ENCODE data around the gene GMDS.

The GMDS gene

GRCh38 chr6:2085657-2086056 lies 159.7 kb downstream of the GMDS start:
- DNase-seq, result no peak

DNA sequence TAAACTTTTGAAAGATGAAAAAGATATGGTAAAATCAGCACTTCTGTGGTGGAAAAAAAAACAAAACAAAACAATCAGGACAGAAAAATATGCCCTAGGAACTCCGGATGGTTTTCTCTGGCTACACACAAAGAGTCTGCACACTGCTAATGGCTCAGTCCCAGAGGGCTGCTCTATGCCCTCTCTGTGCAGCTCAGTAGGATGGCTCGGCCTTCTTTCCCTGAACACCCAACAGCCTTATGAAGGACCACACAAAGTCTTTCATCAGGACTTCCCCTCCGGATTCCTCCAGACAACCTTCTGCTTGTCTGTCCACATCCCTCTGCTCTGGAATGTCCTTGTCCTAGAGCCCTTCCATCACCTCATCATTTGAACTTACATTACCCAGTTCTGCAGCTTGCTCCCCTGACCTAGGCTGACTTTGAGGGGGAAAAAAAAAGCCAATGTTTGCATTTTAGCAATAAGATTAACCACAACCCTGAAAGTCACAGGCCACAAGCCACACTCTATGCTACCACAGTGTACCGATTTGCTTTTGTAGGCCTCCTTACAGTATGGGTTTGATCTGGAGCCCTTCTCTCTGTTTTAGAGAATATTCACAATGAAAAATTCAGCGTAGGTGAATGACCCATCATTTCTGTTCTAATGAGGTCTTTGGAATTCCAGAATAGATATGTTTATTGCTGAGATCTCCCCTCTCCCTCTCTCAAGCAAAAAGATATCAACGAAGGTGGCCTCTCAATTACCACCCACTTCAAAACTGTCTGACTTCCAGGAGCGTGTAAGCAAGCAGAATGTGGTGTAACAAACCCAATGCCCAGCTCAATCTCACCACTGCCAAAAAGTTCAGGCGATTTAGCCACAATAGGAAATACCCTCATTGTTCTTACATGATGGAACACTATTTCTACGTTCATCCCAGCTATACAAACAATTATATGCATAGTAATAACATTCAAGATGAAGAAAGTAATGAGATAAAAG lies 164.0 kb downstream of the GMDS start:
- DNase-seq, result peak in 1 of 5 experiments; percentile 85

DNA sequence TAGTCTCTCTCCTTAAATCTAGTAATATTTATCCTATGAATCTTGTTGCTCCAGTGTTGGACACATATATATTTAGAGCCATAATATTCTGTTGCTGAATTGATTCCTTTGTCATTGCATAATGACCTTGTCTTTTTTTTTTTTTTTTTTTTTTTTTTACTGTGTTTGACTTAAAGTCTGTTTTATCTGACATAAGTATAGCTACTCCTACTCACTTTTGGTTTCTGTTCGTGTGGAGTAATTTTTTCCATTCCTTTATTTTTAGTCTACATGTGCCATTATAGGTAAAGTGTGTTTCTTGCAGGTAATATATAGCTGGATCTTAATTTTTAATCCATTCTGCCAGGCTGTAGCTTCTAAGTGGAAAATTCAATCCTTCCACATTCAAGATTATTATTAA lies 166.5 kb downstream of the GMDS start:
- DNase-seq, result no peak

DNA sequence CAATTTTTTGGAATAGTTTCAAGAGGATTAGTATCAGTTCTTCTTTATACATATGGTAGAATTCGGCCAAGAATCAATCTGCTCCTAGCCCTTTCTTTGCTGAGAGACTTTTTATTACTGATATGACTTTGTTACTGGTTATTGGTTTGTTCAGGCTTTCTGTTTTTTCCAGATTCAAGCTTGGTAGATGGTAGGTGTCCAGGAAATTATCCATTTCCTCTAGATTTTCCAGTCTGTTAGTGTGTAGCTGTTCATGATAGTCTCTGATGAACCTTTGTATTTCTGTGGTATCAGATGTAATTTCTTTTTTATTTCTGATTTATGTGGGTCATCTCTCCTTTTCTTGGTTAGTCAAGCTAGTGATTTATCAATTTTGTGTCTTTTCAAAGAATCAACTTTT lies 167.6 kb downstream of the GMDS start:
- no peak for DNase-seq

- no peak for DNase-seq
Observed at GRCh38 chr6:2073476-2073875, 171.9 kb downstream of the GMDS start.

GRCh38 chr6:2072453-2072852 lies 173.0 kb downstream of the GMDS start:
- no peak for DNase-seq

DNA sequence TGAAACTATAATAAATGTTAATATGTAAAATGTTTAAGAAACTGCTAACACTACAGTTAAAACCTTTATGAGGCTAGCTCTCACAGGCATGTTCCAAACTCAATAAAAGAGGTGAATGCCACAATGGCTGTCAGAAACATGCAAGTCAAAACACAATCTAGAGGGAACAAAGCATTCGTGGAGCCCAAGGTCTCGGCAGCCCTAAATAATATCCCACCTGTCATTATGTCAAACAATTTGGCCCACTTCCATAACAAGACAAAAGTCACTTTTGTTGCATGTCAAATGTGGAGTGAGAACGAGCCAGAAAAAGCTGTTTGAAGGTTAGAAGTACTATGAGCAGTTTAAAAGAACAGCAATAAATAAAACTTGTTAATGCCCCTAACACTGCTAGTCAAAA lies 181.9 kb downstream of the GMDS start:
- no peak for DNase-seq

DNA sequence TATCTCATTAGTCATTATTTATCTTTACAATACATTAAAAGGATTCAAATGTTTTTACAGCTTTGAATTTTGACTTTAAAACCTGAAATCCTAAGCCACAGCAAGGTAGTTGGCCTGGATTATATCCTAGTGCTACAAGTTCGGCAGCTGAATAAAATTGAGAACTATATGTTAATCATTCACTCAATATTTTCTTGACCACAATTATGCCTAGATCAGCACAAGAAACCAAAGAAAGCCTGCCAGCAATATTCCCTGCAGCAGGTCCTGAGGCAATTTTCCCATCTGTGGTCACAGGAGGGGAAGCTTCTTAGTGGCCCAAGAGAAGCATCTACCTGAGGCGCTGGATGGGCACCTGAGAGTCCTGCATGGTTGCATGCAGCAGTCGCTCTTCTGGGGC lies 183.5 kb downstream of the GMDS start:
- no peak for DNase-seq

- DNase-seq, result no peak
Observed at GRCh38 chr6:2055911-2056310, 189.5 kb downstream of the GMDS start.

DNA sequence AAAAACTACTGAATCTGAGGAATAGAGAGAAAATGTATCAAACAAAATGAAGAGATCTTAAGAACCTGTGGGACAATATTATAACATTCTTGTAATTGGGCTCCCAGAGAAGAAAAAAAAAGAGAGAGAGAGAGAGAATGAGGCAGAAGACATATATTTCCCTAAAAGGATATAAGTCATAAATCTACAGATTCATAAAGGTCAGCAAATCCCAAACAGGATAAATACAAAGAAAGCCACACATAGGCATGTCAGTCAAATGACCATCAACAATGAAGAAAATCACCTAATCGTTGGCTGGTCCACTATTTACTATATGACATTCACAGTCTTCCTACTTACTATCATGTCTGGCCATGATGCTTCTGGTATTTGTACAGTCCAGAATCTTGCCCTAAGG lies 190.3 kb downstream of the GMDS start:
- no peak for DNase-seq

- no peak for DNase-seq
Observed at GRCh38 chr6:2054516-2055067, 190.8 kb downstream of the GMDS start.

DNA sequence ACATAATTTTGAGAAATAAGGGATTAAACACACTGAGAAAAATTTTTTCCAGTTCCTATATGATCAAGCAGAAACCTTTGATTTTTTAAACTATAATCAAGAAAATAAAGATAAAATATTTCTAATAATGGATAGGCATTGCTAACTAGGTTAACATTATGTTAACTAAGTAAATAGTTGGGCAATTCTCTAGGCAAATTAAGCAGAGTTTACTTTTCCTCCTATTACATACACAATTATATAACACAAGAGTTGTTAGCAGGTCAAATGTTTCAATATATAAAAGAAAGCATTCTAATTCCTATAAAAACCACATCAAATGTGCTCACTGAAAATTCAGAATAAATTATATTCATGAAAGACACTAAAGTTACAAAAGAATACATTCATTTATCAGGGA lies 191.7 kb downstream of the GMDS start:
- DNase-seq, result no peak

- no peak for DNase-seq
Observed at GRCh38 chr6:2047855-2048254, 197.6 kb downstream of the GMDS start.

DNA sequence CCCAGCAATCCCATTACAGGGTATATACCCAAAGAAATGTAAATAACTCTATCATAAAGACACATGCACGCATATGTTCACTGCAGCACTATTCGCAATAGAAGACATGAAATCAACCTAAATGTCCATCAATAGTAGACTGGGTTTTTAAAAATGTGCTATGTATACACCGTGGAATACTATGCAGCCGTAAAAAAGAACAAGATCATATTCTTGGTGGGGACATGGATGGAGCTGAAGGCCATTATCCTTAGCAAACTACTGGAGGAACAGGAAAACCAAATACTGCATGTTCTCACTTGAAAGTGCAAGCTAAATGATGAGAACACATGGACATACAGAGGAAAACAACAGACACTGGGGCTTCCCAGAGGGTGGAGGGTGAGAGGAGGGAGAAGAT lies 201.2 kb downstream of the GMDS start:
- DNase-seq, result no peak

DNA sequence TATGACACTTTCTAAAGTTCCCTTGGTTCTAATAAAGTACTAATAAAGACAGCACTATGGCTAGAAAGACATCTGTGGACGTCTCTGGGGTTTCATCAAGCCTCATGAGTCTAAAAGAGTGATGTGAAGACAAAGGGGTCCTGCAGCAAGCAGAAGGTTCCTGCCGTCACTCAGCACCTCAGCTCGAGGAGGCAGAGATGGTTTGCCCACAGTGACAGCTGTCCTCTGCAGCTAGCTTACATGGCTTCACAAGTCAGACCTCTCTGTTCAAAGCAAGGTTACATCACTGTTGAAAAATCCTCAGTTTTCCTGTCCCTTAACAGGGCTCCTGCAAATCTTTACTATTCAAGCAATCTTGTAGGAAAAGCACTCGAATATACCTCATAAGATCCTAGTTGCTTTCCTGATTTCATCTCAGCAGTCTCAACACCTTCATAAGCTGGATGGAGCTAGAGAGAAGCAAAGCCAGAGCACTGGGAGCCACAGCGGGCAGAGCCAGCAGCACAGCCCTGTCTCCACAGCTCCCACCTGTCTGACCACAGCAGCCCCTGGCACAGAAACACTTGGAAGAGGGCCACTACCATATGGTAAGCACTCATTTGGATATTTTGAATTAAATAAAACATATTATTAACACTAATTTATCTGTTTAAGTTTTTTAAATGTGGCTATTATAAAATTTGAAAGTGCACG lies 202.3 kb downstream of the GMDS start:
- DNase-seq, result no peak

DNA sequence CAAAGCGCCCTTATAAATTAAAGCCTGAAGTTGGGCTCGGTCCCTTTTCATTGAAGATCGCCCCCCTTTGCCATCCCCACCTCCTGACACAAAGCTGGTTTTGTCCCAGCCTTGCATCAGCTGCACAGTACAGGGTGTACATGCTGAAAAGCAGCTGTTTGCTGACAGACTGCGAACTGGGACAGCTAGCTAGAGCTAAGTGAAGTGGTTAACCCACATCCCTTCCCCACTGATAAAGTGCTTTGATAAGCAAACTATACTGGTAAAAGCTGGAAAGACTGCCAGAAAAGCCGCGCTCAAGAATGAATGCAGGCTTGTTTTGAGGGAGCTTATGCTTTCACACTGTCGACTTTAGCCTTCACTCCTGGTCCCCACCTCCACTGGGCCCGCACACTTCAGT lies 207.3 kb downstream of the GMDS start:
- peak in 2 of 5 experiments; percentile 12 to 94 for DNase-seq

DNA sequence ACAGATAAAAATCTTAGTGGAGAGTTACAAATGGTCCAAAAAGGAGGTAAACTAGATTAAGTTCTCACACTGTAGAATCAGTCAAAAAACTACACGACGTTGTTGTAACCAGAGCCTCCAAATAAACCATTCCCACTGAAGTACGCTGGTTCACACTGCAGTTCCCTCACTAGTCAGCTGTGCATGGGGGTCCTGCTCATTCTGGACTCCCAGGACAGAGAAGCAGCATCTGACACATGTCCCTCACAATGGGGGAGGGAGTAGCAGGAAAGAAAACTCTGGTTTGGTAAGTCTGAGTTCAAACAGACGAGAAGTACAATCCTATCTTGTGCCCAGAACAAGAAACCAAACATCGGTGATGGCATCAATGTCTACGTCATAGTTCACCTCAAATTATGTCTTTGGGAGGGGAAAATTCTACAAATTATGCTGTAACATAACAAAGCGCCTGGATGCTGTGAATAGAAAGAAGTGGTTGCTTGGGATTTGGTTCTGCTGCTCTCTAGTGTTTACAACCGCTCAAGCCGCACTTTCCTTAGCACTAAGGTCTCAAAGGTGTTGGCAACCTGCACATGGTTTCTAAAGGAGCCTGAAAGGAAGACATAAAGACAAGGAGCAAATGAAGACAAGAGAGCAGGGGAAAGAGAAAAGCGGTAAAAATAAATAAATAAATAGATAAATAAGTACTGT lies 208.0 kb downstream of the GMDS start:
- no peak for DNase-seq

DNA sequence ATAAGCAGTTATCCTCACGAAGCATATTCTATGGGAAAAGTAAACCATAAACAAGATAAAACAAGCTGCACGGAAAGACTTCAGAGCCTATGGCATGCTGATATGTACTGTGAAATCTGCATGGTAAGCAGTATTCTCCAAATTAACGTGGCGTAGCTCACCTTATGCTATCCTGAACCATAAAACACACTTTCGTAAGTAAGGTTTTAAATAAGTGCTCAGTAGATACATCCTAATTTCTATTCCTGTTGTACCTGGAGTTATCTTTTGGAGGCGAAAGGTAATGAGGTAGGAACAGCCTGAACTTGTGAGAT lies 208.7 kb downstream of the GMDS start:
- no peak for DNase-seq

GRCh38 chr6:2035826-2036709 lies 209.3 kb downstream of the GMDS start:
- DNase-seq, result no peak

GRCh38 chr6:2035046-2035445 lies 210.4 kb downstream of the GMDS start:
- no peak for DNase-seq

- no peak for DNase-seq
Observed at GRCh38 chr6:2034256-2034655, 211.1 kb downstream of the GMDS start.

- peak in 1 of 5 experiments; percentile 32 for DNase-seq
Observed at GRCh38 chr6:2033544-2033943, 211.9 kb downstream of the GMDS start.

Measured in T-helper 2 cell (primary cell).